Measurements from ENCODE around the gene NCKAP5L.

NCKAP5L gene

DNA sequence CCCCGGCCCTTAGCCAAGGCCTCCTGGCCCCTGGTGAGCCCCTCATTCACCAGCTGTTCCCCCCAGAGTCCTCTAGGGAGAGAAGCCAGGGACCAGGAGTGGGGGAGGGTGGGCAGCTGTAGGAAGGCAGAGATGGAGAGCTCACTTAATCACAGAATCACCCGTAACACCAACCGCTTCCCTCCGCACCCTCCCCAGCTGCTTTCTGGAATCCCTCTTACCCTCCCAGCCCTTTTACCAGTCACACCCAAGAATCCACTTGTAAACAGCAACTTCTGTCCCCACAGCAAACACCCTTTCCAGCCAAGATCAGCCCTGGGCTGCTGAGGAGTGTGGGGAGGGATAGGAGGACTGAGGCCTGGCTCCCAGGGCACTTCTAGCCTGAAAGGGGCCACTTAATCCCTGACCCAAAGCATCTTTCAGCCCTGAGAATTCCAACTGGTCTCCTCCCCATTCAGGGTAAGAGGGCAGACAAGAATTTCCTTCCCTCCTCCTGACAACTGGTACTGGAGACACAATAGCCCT, 18.8 kb downstream of the NCKAP5L start:
- TF ChIP-seq, protein P1, sequence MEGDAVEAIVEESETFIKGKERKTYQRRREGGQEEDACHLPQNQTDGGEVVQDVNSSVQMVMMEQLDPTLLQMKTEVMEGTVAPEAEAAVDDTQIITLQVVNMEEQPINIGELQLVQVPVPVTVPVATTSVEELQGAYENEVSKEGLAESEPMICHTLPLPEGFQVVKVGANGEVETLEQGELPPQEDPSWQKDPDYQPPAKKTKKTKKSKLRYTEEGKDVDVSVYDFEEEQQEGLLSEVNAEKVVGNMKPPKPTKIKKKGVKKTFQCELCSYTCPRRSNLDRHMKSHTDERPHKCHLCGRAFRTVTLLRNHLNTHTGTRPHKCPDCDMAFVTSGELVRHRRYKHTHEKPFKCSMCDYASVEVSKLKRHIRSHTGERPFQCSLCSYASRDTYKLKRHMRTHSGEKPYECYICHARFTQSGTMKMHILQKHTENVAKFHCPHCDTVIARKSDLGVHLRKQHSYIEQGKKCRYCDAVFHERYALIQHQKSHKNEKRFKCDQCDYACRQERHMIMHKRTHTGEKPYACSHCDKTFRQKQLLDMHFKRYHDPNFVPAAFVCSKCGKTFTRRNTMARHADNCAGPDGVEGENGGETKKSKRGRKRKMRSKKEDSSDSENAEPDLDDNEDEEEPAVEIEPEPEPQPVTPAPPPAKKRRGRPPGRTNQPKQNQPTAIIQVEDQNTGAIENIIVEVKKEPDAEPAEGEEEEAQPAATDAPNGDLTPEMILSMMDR (IDR thresholded peaks at IDR 0.05; ENCODE audit: insufficient read depth, low read length, poor library complexity, severe bottlenecking) = no peak
- no peaks in the 10 kb centered on the region for H3K9me3 ChIP-seq (ENCODE audit: insufficient read depth, low read length)
- no peaks in the 10 kb centered on the region for H3K27me3 ChIP-seq (ENCODE audit: low read length)
- H3K27ac ChIP-seq (ENCODE audit: low read depth, low read length) = no peak overlapping the region
- H3K4me3 ChIP-seq (ENCODE audit: insufficient read depth, low read length, poor library complexity, severe bottlenecking) = no peak overlapping the region
- H3K79me2 ChIP-seq (ENCODE audit: insufficient read depth, low read length) = no peaks in the 10 kb centered on the region
- no peaks in the 10 kb centered on the region for H4K20me1 ChIP-seq (ENCODE audit: low read depth, low read length)
- H3K36me3 ChIP-seq (ENCODE audit: low read length) = no peaks in the 10 kb centered on the region
- H3K4me2 ChIP-seq (ENCODE audit: low read depth, low read length, poor library complexity, severe bottlenecking) = no peak overlapping the region
- no peak overlapping the region for H3K9ac ChIP-seq (ENCODE audit: low read length)
- H3K9me2 ChIP-seq (replicated peaks; ENCODE audit: insufficient read depth, low read length) = no peaks in the 10 kb centered on the region
- no peaks in the 10 kb centered on the region for H3F3A ChIP-seq (ENCODE audit: insufficient read depth)
- no peak overlapping the region for H2AFZ ChIP-seq (ENCODE audit: low read depth, low read length, severe bottlenecking)

DNA sequence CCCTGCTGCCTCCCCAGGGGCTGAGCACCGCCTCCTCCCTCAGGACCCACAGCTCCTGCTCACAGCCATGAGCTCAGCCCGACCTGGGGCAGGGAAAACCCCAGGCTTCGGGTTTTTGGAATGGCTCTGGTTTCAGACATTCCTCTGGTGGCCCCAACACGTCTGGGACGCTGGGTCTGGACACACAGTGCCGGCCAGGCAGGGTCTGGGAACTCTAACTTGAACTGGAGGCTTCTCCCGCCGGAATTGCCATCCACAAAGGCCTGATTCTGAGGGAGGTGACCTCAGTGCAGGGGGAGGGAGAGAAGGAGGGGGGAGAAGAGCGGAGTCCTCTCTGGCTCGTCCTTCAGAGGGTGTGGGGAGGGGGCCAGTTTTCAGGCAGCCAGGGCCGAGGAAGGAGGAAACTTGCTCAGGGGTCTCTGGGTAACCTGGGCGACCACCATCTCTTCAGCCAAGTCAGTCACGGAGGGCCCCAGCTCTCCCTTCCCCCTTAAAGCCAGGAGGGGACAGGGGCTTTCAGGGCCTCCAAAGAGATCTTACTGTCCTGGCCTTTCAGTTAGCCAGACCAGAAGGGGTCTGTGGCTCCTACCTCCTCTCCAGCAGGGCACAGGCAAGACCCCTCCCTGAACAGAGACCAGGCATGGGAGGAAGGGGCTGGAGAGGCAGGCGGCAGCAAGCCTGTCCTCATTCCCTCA, 19.4 kb downstream of the NCKAP5L start:
- no peak for TF ChIP-seq EZH2phosphoT487 (conservative IDR thresholded peaks at IDR 0.05; ENCODE audit: low read length)
- TF ChIP-seq, protein P1 (IDR thresholded peaks at IDR 0.05; ENCODE audit: insufficient read depth, low read length, poor library complexity, severe bottlenecking) = no peak
- Histone ChIP-seq H3K27ac (ENCODE audit: low read depth, low read length) (no peak overlapping the region), H3K4me3 (ENCODE audit: insufficient read depth, low read length, poor library complexity, severe bottlenecking) (no peak overlapping the region), H4K20me1 (ENCODE audit: low read depth, low read length) (no peaks in the 10 kb centered on the region), H3K36me3 (ENCODE audit: low read length) (no peaks in the 10 kb centered on the region), H3K79me2 (ENCODE audit: insufficient read depth, low read length) (no peaks in the 10 kb centered on the region), H3K9me2 (replicated peaks; ENCODE audit: insufficient read depth, low read length) (no peaks in the 10 kb centered on the region), H3F3A (ENCODE audit: insufficient read depth) (no peaks in the 10 kb centered on the region), H3K9ac (ENCODE audit: low read length) (no peak overlapping the region), H2AFZ (ENCODE audit: low read depth, low read length, severe bottlenecking) (no peak overlapping the region), H3K27me3 (ENCODE audit: low read length) (no peaks in the 10 kb centered on the region), H3K9me3 (ENCODE audit: insufficient read depth, low read length) (no peaks in the 10 kb centered on the region), H3K4me2 (ENCODE audit: low read depth, low read length, poor library complexity, severe bottlenecking) (no peak overlapping the region)

- H3K36me3 ChIP-seq (ENCODE audit: low read length) = no peaks in the 10 kb centered on the region
- no peaks in the 10 kb centered on the region for H3F3A ChIP-seq (ENCODE audit: insufficient read depth)
- no peaks in the 10 kb centered on the region for H3K9me3 ChIP-seq (ENCODE audit: insufficient read depth, low read length)
- no peaks in the 10 kb centered on the region for H3K9me2 ChIP-seq (replicated peaks; ENCODE audit: insufficient read depth, low read length)
- H3K4me3 ChIP-seq (ENCODE audit: insufficient read depth, low read length, poor library complexity, severe bottlenecking) = no peak overlapping the region
- no peak for TF ChIP-seq EZH2phosphoT487 (conservative IDR thresholded peaks at IDR 0.05; ENCODE audit: low read length)
- TF ChIP-seq, protein P1 (IDR thresholded peaks at IDR 0.05; ENCODE audit: insufficient read depth, low read length, poor library complexity, severe bottlenecking) = no peak
- H4K20me1 ChIP-seq (ENCODE audit: low read depth, low read length) = no peaks in the 10 kb centered on the region
- no peaks in the 10 kb centered on the region for H3K27me3 ChIP-seq (ENCODE audit: low read length)
- H3K9ac ChIP-seq (ENCODE audit: low read length) = no peak overlapping the region
- H3K79me2 ChIP-seq (ENCODE audit: insufficient read depth, low read length) = no peaks in the 10 kb centered on the region
- H3K27ac ChIP-seq (ENCODE audit: low read depth, low read length) = no peak overlapping the region
- H3K4me2 ChIP-seq (ENCODE audit: low read depth, low read length, poor library complexity, severe bottlenecking) = no peak overlapping the region
- H2AFZ ChIP-seq (ENCODE audit: low read depth, low read length, severe bottlenecking) = no peak overlapping the region
Measured at GRCh38 chr12:49807991-49808580, 20.1 kb downstream of the NCKAP5L start.

Measured in SU-DHL-6 (cell line).